Stimulated activated CD4-positive, alpha-beta T cell treated with anti-CD3 and anti-CD28 coated beads, Interleukin-4, amount 100 ng/mL, for 1 hour (primary cell): Measurements from ENCODE around the gene MAP3K19.
A peak's percentile ranks its signal among the peaks of the same experiment; 100 is the strongest.

ENCODE experiments used
- DNase-seq: peaks from one replicate; pipeline ENCODE4 v3.0.0-alpha.2; 2020

Gene MAP3K19

GRCh38 chr2:134926231-134926931 lies 120.9 kb downstream of the MAP3K19 start:
- DNase-seq = no peak

GRCh38 chr2:134924912-134925311 lies 122.3 kb downstream of the MAP3K19 start:
- DNase-seq = no peak

DNA sequence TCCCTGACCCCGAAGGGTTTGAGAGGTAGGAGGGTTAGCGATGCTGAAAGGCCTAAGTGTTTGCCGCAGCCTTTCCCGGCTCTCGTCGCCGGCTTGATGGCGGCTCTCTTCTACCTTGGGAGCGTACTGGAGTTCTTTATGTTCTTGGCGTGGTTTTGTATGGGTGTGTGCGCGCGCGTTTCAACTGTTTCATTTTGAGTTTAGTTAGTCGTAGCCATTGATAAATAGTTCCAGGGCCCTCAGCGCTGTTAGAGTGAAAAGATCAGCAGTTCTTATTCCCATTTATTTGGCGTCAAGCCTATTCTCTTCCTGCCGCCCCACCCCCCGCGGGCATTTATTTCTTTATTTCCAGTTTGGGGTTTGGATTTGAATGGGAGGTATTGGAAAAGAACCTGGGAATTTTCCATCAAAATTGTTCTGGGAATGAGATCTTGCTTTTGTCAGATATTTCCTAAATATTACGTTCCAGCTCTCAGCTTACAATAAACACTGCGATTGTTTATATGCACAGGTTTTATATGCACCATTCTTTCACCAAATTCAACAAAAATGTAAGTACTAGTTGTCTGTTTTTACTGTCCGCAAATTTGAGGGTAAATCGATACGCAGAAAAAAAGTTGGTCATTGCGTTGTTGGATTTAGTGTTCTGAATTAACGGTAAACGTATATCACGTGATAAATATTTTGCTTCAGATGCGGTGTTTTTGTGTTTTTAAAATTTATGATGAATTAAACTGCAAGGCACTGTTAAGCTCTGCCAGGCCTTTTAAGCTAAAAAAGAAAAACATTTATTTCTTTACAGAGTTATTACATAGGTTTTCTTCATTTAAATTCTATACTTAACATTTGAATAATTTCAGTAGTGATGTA lies 127.7 kb downstream of the MAP3K19 start:
- DNase-seq = peak; percentile 60

DNA sequence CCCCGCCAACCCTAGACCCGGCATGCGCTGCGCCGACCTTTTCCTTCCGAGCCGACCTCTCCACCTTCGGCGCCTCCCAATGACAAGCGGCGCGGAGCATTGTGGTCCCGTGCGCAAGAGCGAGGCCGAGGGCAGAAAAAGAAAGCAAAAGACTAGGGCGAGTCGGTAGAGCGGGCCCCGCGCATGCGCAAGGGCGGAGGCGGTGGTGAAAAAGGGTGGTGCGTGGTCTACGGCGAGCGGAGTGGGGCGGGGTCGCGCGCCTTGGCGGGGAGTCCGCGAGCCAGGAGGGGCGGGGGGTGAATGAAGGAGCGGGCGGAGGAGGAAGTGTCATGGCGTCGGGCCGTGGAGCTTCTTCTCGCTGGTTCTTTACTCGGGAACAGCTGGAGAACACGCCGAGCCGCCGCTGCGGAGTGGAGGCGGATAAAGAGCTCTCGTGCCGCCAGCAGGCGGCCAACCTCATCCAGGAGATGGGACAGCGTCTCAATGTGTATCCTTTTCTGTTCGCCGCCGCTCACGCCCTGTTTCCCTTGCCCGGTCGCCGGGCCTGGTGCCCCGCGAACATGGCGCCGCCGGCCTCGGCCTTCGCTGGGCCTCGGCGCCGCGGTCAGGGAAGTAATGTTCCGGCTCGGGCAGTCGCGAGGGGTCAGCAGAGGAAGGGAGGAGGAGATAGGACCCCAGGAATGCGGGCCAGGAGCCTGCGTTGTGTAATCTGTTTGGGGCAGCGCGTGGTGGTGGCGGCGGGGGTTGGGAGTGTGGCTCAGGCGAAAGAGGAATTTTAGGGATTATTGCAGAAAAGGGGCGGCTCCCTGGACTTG lies 128.5 kb downstream of the MAP3K19 start, which contains the start of gene CCNT2:
TSS of gene CCNT2 (plus strand) at position 297 of the 815 bp plus-strand sequence. CDS start at position 330, 33 bp downstream.
- peak; percentile 100 for DNase-seq

- DNase-seq = peak; percentile 88
Measured at GRCh38 chr2:134917888-134918525, 129.2 kb downstream of the MAP3K19 start.

- DNase-seq = peak; percentile 6
Measured at GRCh38 chr2:134917360-134917865, 129.8 kb downstream of the MAP3K19 start.
